Right cardiac atrium (tissue), 5 donors: ENCODE measurements around the gene MAPK8IP3. TPM values are rescaled to one million over a fixed set of nuclear protein-coding genes. Genes with fewer than 3 reads are reported as not detected.
A peak's percentile ranks its signal among the peaks of the same experiment; 100 is the strongest.

Experiments
- ATAC-seq, 2 donors: fragments of 200-7000 bp; cut with Tn5 transposase; one replicate each; pipeline versions ENCODE4 v1.8.0 to v1.9.1; 2020; ENCODE audit warnings: moderate library complexity in 2 of 2, mild to moderate bottlenecking in 1 of 2
- DNase-seq, 3 donors: peaks; one replicate each; pipeline ENCODE4 v3.0.0-alpha.2; 2020
- H3K27ac ChIP-seq: one replicate; pipeline ENCODE4 v1.5.1; 2013; ENCODE audit warnings: mild to moderate bottlenecking, low read length, control low read depth, moderate library complexity
- H3K27me3 ChIP-seq: one replicate; pipeline ENCODE4 v1.6.1; 2013; ENCODE audit not compliant: control insufficient read depth, insufficient read depth
- H3K4me1 ChIP-seq: one replicate; pipeline ENCODE4 v1.6.1; 2013; ENCODE audit warnings: low read length; ENCODE audit not compliant: control insufficient read depth, insufficient read depth
- H3K4me3 ChIP-seq: one replicate; pipeline ENCODE4 v1.5.1; 2013; ENCODE audit warnings: low read length, control low read depth
- H3K9me3 ChIP-seq: one replicate; pipeline ENCODE4 v1.6.1; 2013; ENCODE audit warnings: low read length; ENCODE audit not compliant: control insufficient read depth
- WGBS: extraction: QIAGEN DNeasy Blood & Tissue Kit; methylation state at CpG from one replicate; pipeline ENCODE4 v1.1.7; 2013; 5-methylcytosine and 5-hydroxymethylcytosine counted together
- intact Hi-C, 4 donors: fragments of 100-400 bp; cut with DNase I; formaldehyde crosslinking; loops; one replicate each; pipeline versions ENCODE4 v1.11.0 to v1.14.0; 2022 to 2023
- polyA plus RNA-seq: library from polyadenylated mRNA; stranded (reverse); fragments of 200-250 nt; gene quantifications from one replicate; pipeline ENCODE4 v1.2.3, GENCODE V29; 2013
- total RNA-seq, 4 donors: library from RNA; stranded (reverse); fragmentation: NEBNext Ultra II Directional; extraction: Animal tissue kit (Norgen Biotek cat#: 25700); gene quantifications; one replicate each; pipeline ENCODE4 v1.2.1, GENCODE V29; 2021
- donor health status: healthy with polysubstance abuse.
- donor health status: DM: no; HTN: yes; CAD: no.
- donor health status: DM: no; HTN: no; CAD: no.
- donor health status: DM: no; HTN: yes; CAD: no; lungs with severe emphysema.
- donor health status: DM: yes; HTN: yes; CAD: no.

Gene MAPK8IP3
- total and polyA plus RNA-seq, 5 donors, result 69.3 to 87.6 (median 76.0) TPM

- no peaks in the 10 kb centered on the region for H3K9me3 ChIP-seq
- under 1% methylated on average over 79 of the region's 79 CpGs for WGBS
- intact Hi-C loops, result no loop called here
- H3K4me1 ChIP-seq, result peaks cover 4% of the 10 kb centered on the region
- no peaks in the 10 kb centered on the region for H3K27me3 ChIP-seq
- ATAC-seq (peak; percentile 39 to 57), DNase-seq (peak; percentile 81 to 94 (median 94))
- H3K27ac ChIP-seq, result peak within 1 kb of the TSS; percentile 37
- peak within 1 kb of the TSS; percentile 83 for H3K4me3 ChIP-seq
These were observed 65.3 kb downstream of the MAPK8IP3 start, which contains the start of gene NME3 for GRCh38 chr16:1771188-1771863. Gene NME3, minus strand, starts transcription at chr16:1771543. Its CDS starts 9 bp downstream, at chr16:1771534.

DNA sequence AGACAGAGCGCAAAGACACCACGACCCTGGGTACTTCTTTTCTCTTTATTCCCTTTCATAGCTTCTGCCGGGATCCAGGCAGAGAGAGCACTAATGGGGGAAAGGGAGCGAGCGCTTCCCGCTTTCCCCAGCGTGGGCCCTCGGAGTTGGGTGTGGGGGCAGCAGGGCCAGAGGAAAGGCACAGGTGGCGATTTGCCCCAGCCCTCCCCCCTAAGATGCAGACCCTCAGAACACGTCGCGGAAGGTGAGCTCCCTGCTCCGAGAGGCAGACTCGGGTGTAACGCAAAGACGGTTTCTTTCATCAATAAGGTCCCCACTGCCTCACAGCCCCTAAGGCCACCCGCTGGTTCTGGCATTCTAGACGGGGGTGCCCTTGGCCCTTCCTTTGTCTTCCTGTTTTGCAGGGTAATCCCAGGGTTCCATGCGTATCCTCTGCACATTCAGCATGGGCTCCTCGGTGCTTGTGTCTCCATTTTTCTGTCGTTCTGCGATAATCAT, 65.9 kb downstream of the MAPK8IP3 start:
- H3K4me3 ChIP-seq, result peak overlapping the region; percentile 83
- H3K27ac ChIP-seq, result peak overlapping the region; percentile 10
- ATAC-seq (no peak), DNase-seq (peak in 1 of 3 donors; percentile 57)
- no peaks in the 10 kb centered on the region for H3K27me3 ChIP-seq
- no peaks in the 10 kb centered on the region for H3K9me3 ChIP-seq
- peaks cover 4% of the 10 kb centered on the region for H3K4me1 ChIP-seq
- intact Hi-C loops, result no loop called here
- 11% methylated on average over 22 of the region's 22 CpGs for WGBS

GRCh38 chr16:1772362-1772907, 66.4 kb downstream of the MAPK8IP3 start, which contains the start of gene EME2:
Gene EME2, plus strand, starts transcription at chr16:1772810. Its CDS starts 418 bp downstream, at chr16:1773228.
- H3K9me3 ChIP-seq, result no peaks in the 10 kb centered on the region
- peak in 1 of 2 donors; percentile 1 for ATAC-seq
- intact Hi-C loops, result no loop called here

GRCh38 chr16:1772908-1773702, 67.1 kb downstream of the MAPK8IP3 start, which contains the start of gene MRPS34:
Gene MRPS34, minus strand, starts transcription at chr16:1773134. Its CDS starts 15 bp downstream, at chr16:1773119.
- peak within 1 kb of the TSS; percentile 81 for H3K27ac ChIP-seq
- intact Hi-C loops, result no loop called here
- no peaks in the 10 kb centered on the region for H3K9me3 ChIP-seq
- ATAC-seq, result peak; percentile 51 to 64
- WGBS, result under 1% methylated on average over 108 of the region's 108 CpGs
- peaks cover 4% of the 10 kb centered on the region for H3K4me1 ChIP-seq
- H3K27me3 ChIP-seq, result no peaks in the 10 kb centered on the region
- H3K4me3 ChIP-seq, result peak within 1 kb of the TSS; percentile 83
- peak; percentile 82 to 94 (median 93) for DNase-seq

More at GRCh38 chr16:1772362-1772907, 66.4 kb downstream of the MAPK8IP3 start, which contains the start of gene EME2:
- Histone ChIP-seq H3K4me3 (peak within 1 kb of the TSS; percentile 83), H3K27ac (peak within 1 kb of the TSS; percentile 81), H3K27me3 (no peaks in the 10 kb centered on the region), H3K4me1 (peaks cover 4% of the 10 kb centered on the region)
- under 1% methylated on average over 53 of the region's 53 CpGs for WGBS
- DNase-seq, result peak in 2 of 3 donors; percentile 50 to 61

DNA sequence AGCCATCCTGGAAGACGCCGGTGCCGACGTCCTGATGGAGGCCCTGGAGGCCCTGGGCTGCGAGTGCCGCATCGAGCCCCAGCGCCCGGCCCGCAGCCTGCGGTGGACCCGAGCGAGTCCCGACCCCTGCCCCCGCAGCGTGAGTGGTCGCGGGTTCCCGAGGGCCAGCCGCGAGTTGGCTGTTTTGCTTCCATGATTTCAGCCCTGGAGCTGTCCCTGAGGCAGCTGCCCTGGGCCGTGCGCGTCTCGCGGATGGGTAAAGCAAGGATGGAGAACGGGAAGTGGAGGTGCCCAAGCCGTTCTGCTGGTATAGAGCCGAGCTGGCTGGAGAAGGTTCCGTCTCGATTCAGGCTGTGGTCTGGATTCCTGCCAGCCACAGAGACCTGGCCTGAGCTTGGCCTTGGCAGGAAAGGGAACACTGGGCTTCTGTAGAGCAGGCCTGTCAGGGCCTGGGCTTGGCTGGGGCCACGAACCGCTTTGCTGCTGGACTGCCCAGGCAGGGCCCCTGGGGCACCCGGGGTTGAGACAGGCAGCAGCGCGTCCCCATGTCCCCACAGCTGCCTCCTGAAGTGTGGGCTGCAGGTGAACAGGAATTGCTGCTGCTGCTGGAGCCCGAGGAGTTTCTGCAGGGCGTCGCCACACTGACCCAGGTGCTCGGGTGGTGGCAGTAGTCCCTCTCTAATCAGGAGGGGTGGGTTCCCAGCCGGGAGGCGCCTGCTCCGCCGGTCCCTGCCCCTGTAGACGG, 67.9 kb downstream of the MAPK8IP3 start:
- 16% methylated on average over 45 of the region's 45 CpGs for whole genome bisulfite sequencing
- peaks cover 4% of the 10 kb centered on the region for H3K4me1 ChIP-seq
- no peaks in the 10 kb centered on the region for H3K9me3 ChIP-seq
- ATAC-seq (no peak), DNase-seq (peak in 2 of 3 donors; percentile 57 to 72)
- intact Hi-C loops, result no loop called here
- H3K4me3 ChIP-seq, result peak overlapping the region; percentile 83
- peak overlapping the region; percentile 25 for H3K27ac ChIP-seq
- no peaks in the 10 kb centered on the region for H3K27me3 ChIP-seq

DNA sequence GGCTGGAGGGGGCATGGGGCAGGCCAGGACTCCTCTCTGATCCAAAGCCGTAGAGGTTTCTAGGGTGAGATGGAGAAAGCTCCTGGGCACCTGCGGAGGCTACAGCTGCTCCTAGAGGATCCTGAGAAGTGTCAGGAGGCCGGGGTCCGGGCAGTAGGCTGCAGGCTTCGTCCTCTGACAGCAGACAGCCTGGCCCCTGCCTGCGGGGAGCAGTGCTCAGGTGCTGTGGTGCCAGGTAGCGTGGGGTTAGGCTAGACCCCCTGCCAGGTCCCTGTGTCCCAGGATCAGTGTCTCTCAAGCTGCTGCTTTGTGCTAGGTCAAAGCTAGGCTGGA, 68.4 kb downstream of the MAPK8IP3 start:
- intact Hi-C loops, result no loop called here
- H3K9me3 ChIP-seq, result no peaks in the 10 kb centered on the region
- peaks cover 4% of the 10 kb centered on the region for H3K4me1 ChIP-seq
- H3K27me3 ChIP-seq, result no peaks in the 10 kb centered on the region
- no peak overlapping the region for H3K27ac ChIP-seq
- ATAC-seq, result no peak
- 87% methylated on average over 7 of the region's 7 CpGs for WGBS
- DNase-seq, result peak in 1 of 3 donors; percentile 55
- no peak overlapping the region for H3K4me3 ChIP-seq

GRCh38 chr16:1775006-1775845, 69.2 kb downstream of the MAPK8IP3 start:
- 91% methylated on average over 30 of the region's 30 CpGs for WGBS

GRCh38 chr16:1775846-1776671, 70.1 kb downstream of the MAPK8IP3 start:
- WGBS, result 77% methylated on average over 28 of the region's 28 CpGs
- H3K27ac ChIP-seq, result no peak overlapping the region
- intact Hi-C loops, result loop anchor here in 1 of 4 donors (5.0 kb wide), 1 partner anchor 64 kb away; no protein-coding TSS in a partner anchor
- no peak overlapping the region for H3K4me3 ChIP-seq
- ATAC-seq (no peak), DNase-seq (peak; percentile 22 to 64 (median 49))
- H3K27me3 ChIP-seq, result no peaks in the 10 kb centered on the region
- H3K9me3 ChIP-seq, result no peaks in the 10 kb centered on the region
- H3K4me1 ChIP-seq, result peaks cover 5% of the 10 kb centered on the region

More at GRCh38 chr16:1775006-1775845, 69.2 kb downstream of the MAPK8IP3 start:
- peak; percentile 16 to 66 (median 55) for DNase-seq
- no peak overlapping the region for H3K4me3 ChIP-seq
- no peaks in the 10 kb centered on the region for H3K9me3 ChIP-seq
- no peaks in the 10 kb centered on the region for H3K27me3 ChIP-seq
- H3K4me1 ChIP-seq, result peaks cover 4% of the 10 kb centered on the region
- no peak overlapping the region for H3K27ac ChIP-seq
- ATAC-seq, result no peak
- intact Hi-C loops, result loop anchor here in 1 of 4 donors (5.0 kb wide), 1 partner anchor 63 kb away; no protein-coding TSS in a partner anchor

DNA sequence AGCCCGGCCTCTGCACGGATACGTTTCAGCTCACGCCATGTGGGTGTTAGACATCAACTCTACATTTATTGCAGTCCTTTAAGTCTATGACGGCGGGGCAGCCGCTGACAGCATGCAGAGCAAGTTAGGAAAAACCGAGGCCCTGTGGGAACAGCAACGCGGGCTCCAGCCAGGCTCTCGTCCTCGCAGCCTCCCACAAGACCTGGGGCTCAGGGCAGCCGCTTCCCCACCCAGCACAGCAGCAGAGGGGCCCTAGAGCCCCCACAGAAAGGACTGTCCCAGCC, 70.6 kb downstream of the MAPK8IP3 start:
- ATAC-seq (no peak), DNase-seq (peak in 1 of 3 donors; percentile 51)
- Histone ChIP-seq H3K4me1 (peaks cover 8% of the 10 kb centered on the region), H3K27ac (no peak overlapping the region), H3K9me3 (no peaks in the 10 kb centered on the region), H3K27me3 (no peaks in the 10 kb centered on the region), H3K4me3 (no peak overlapping the region)
- 80% methylated on average over 13 of the region's 13 CpGs for WGBS
- intact Hi-C loops, result loop anchor here in 1 of 4 donors (5.0 kb wide), 1 partner anchor 64 kb away; no protein-coding TSS in a partner anchor
